IPS DF 4.7 (cell line): ENCODE results near the gene CYP4F2.
"Not testable (repeated sequence)": the region's sequence is repeated elsewhere in the genome, so short reads cannot be mapped to it uniquely, and the experiment has no call there.

Experiments
- DNase-seq: peaks from one replicate; pipeline ENCODE4 v3.0.0-alpha.2; 2013; ENCODE audit warnings: low spot score; ENCODE audit errors: extremely low read depth

Gene CYP4F2

GRCh38 chr19:15859187-15859586 is 38.7 kb downstream of the CYP4F2 start:
- DNase-seq = no peak

- no peak for DNase-seq
Observed at GRCh38 chr19:15850385-15850784, 47.5 kb downstream of the CYP4F2 start.

- DNase-seq = no peak
Observed at GRCh38 chr19:15846923-15847322, 51.0 kb downstream of the CYP4F2 start.

GRCh38 chr19:15843894-15844222 is 54.0 kb downstream of the CYP4F2 start:
- not testable (repeated sequence) for DNase-seq

GRCh38 chr19:15843203-15843893 is 54.5 kb downstream of the CYP4F2 start:
- DNase-seq = no peak

GRCh38 chr19:15841875-15842569 is 55.9 kb downstream of the CYP4F2 start:
- DNase-seq = no peak

GRCh38 chr19:15840833-15841232 is 57.0 kb downstream of the CYP4F2 start:
- DNase-seq = no peak

- not testable (repeated sequence) for DNase-seq
Observed at GRCh38 chr19:15839888-15840287, 58.0 kb downstream of the CYP4F2 start.

- DNase-seq = no peak
Observed at GRCh38 chr19:15838351-15838750, 59.5 kb downstream of the CYP4F2 start.

GRCh38 chr19:15837221-15837731 is 60.6 kb downstream of the CYP4F2 start:
- no peak for DNase-seq

GRCh38 chr19:15836330-15837220 is 61.3 kb downstream of the CYP4F2 start:
- DNase-seq = no peak

GRCh38 chr19:15835565-15836329 is 62.1 kb downstream of the CYP4F2 start:
- DNase-seq = not testable (repeated sequence)

- not testable (repeated sequence) for DNase-seq
Observed at GRCh38 chr19:15834232-15834631, 63.6 kb downstream of the CYP4F2 start.

GRCh38 chr19:15831626-15832025 is 66.2 kb downstream of the CYP4F2 start:
- DNase-seq = no peak

GRCh38 chr19:15829786-15830185 is 68.1 kb downstream of the CYP4F2 start:
- no peak for DNase-seq

- DNase-seq = no peak
Observed at GRCh38 chr19:15829306-15829698, 68.6 kb downstream of the CYP4F2 start.

GRCh38 chr19:15828611-15829305 is 69.1 kb downstream of the CYP4F2 start:
- DNase-seq = not testable (repeated sequence)

GRCh38 chr19:15828121-15828610 is 69.7 kb downstream of the CYP4F2 start:
- DNase-seq = no peak
